DMS153 treated with DMSO at 0.1 percent for 48 hours (cell line): ENCODE data around the gene ZNF689.
A peak's percentile ranks its signal among the peaks of the same experiment; 100 is the strongest.
"Not testable (repeated sequence)": the region's sequence is repeated elsewhere in the genome, so short reads cannot be mapped to it uniquely, and the experiment has no call there.

Source experiments
- DNase-seq: peaks from one replicate; lab custom pipeline; 2025; ENCODE audit not compliant: unreplicated experiment; lab: John Stamatoyannopoulos, UW

ZNF689 gene

GRCh38 chr16:30601966-30602365 is 8.2 kb downstream of the ZNF689 start:
- DNase-seq: no peak

- no peak for DNase-seq
Measured at GRCh38 chr16:30600929-30601328, 9.3 kb downstream of the ZNF689 start.

GRCh38 chr16:30600215-30600614 is 10.0 kb downstream of the ZNF689 start:
- DNase-seq: no peak

DNA sequence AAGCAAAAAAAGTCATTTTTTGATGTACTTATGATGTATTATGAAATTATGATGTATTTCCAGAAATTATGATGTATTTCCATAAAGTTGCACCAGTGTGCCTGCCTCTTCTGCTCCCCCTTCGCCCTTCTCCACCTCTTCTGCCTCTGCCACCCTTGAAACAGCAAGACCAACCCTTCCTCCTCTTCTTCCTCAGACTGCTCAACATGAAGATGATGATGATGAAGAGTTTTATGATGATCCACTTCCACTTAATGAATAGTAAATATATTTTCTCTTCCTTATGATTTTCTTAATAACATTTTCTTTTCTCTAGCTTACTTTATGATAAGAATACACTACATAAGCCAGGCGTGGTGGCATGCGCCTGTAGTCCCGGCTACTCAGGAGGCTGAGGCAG is 17.3 kb downstream of the ZNF689 start:
- DNase-seq: no peak

DNA sequence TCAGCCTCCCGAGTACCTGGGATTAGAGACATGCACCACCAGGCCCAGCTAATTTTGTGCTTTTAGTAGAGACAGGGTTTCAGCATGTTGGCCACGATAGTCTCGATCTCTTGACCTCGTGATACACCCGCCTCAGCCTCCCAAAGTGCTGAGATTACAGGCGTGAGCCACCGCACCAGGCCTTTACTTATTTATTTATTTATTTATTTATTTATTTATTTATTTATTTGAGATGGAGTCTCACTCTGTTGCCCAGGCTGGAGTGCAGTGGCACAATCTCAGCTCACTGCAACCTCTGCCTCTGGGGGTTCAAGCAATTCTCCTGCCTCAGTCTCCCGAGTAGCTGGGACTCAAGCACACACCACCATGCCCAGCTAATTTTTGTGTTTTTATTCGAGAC is 19.3 kb downstream of the ZNF689 start:
- DNase-seq: not testable (repeated sequence)

- not testable (repeated sequence) for DNase-seq
Measured at GRCh38 chr16:30589582-30589981, 20.6 kb downstream of the ZNF689 start.

- no peak for DNase-seq
Measured at GRCh38 chr16:30588651-30589050, 21.5 kb downstream of the ZNF689 start.

- DNase-seq: peak; percentile 98
Measured at GRCh38 chr16:30585400-30586191, 24.6 kb downstream of the ZNF689 start, which contains the start of gene ZNF785. TSS of gene ZNF785 (minus strand) at chr16:30585697. CDS start at chr16:30585611, 86 bp downstream.

GRCh38 chr16:30585022-30585399 is 25.2 kb downstream of the ZNF689 start:
- DNase-seq: peak; percentile 19

GRCh38 chr16:30582611-30583340 is 27.4 kb downstream of the ZNF689 start:
- no peak for DNase-seq

- no peak for DNase-seq
Measured at GRCh38 chr16:30581457-30581856, 28.7 kb downstream of the ZNF689 start.

- DNase-seq: no peak
Measured at GRCh38 chr16:30574678-30575077, 35.5 kb downstream of the ZNF689 start.

DNA sequence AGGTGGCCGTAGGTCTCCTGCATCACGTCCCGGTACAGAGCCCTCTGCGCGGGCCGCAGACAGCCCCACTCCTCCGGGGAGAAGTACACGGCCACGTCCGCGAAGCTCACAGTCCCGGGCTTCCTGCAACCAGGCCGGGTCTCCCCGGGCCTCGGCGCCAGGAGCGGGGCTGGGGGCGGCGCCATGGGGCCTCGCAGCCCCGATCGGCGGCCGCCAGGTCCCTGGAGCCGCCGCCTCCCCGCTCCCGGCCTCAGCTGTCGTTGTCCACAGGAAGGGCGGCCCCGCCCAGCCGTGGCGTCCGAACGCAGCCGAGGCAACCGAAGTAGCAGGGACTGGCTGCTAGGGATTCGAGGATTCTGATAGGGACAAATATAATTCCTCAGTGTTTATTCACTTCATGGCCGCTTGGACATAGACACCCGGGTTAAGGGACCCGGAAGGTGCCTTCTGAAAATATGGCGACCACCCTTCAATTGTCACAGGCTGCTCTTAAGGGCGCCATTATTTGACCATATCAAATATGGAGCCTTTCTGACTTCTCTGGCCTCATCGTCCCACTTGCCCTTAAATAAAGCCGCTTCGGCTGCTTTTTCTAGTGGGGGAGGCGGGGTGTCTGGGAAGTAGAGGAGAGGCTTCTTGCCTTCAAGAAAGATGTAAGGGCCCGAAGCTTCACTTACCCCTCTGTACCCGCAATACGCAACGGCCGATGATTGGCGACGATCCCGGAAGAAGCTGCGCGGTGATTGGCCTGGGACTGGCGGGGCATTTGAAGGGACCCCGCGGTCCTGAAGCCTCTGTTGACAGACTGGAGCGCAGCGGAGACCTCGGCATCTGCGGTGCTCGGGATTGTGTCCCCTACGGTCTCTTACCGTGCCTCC is 38.5 kb downstream of the ZNF689 start, which contains the start of gene ZNF688:
TSS of gene ZNF688 (minus strand) at position 270 of the 878 bp plus-strand sequence. CDS start at position 185, 85 bp downstream.
- peak; percentile 75 for DNase-seq

DNA sequence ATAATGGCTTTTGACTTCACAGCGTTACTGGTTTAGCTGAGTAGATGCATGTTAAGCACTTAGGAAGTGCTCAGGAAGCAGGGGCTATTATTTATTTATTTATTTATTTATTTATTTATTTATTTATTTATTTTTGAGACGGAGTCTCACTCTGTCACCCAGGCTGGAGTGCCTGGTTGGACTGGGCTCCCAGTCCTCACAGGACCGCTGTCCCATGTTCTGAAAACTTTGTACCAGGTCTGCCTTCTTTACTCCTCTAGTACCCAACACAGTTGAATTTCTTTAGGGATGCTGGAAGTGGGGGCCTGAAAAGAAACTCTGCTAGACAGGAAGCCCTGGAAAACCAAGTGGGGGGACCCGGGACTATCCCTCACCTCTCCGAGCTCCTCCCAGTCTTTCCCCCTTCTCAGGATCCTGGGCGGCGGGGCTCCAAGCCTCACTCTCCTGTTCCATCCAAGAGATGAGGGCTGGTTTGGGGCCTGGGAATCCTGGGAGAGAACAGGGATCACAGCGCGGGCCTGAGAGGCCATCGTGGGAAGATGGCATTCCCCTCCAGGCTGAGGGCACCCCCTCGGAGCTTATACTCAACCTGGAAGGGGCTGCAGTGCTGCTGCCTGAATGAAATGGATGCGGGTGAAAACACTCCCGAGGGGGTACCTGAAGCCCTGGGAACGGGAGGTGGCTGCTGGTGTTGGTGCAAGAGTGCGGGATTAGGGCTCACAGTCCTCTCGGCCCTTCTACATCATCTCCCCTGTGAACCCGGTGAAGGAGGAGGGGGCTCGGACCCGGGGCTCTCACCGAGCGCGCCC is 39.3 kb downstream of the ZNF689 start:
- no peak for DNase-seq

GRCh38 chr16:30569746-30570635 is 40.2 kb downstream of the ZNF689 start:
- no peak for DNase-seq

DNA sequence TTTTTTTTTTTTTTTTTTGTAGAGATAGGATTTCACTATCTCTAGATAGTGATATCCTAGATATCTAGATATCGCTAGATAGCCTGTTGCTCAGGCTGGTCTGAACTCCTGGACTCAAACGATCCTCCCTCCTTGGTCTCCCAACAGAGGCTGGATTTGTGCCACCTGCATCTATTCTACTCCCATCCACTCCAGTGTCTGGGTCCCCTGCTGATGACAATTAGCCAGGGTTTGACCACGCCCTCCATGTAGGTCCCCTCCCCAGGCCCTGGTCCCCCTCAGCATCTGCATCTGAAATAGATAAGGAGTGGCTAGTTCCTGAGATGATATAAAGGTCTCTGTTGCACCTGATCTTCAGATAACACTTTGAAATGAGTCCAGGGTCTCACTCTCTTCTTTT is 40.9 kb downstream of the ZNF689 start:
- DNase-seq: no peak

DNA sequence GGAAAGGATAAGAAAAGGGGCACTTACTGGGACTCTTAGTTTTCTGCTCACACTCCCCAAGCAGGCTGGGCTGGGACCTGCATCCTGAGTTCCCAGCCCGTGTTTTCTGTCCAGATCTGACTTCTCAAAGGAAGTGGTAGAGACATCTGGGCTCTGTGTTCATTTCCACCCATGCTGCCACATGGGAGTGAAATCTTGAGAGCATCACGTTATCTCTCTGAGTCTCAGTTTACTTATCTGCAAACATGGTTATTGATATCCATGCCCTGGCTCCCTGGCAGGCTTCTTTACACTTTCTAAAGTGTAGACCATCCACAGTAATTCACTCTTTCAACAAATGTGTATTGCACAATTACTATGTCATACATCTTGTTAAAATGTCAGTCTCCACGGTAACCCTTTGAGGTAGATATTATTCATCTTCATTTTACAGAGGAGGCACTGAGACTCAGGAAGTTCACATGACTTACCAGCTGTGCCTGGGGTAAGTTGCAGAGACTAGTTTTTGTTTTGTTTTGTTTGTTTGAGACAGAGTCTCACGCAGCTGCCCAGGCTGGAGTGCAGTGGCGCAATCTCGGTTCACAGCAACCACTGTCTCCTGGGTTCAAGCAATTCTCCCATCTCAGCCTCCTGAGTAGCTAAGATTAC is 42.1 kb downstream of the ZNF689 start:
- no peak for DNase-seq

- DNase-seq: no peak
Measured at GRCh38 chr16:30567160-30567990, 42.8 kb downstream of the ZNF689 start.
